HG03108 (cell line): ENCODE data around the gene LETM1.
"Not testable (repeated sequence)": the region's sequence is repeated elsewhere in the genome, so short reads cannot be mapped to it uniquely, and the experiment has no call there.

Source experiments
- ATAC-seq: cut with Tn5 transposase; IDR thresholded peaks from one replicate; pipeline ENCODE4 v1.9.1; 2021; ENCODE audit warnings: moderate library complexity; ENCODE audit not compliant: unreplicated experiment

The LETM1 gene

DNA sequence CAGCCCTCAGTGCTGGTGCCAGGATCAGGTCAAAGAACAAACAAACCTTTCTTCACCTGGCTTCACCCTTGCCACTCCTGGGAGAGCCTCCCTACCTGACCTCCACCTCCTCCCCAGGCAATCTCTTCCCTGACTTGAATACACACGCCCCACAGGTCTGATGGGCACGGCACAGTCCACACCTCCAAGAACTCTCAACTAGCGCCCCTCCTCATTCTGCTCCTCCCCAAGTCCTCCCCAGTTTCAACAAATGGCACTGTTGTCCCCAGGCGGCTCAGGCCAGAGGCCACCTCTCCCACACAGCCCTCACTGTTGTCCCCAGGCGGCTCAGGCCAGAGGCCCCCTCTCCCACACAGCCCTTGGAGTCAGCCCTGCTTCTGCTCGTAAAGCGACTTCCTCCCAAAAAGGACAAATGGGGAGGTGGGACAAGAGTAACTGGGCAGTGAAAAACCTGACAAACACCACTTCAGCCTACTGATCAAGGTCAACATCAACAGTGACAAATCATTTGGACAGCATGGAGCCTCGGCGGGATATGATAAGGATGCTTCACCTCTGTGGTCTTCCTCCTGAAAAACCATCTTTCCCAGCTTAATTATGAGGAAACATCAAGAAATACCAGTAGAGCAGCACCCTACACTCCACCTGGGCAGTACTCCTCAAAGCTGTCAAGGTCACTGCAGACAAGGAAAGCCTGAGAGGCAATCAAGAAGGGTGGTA, 2.9 kb downstream of the LETM1 start:
- no peak for ATAC-seq

DNA sequence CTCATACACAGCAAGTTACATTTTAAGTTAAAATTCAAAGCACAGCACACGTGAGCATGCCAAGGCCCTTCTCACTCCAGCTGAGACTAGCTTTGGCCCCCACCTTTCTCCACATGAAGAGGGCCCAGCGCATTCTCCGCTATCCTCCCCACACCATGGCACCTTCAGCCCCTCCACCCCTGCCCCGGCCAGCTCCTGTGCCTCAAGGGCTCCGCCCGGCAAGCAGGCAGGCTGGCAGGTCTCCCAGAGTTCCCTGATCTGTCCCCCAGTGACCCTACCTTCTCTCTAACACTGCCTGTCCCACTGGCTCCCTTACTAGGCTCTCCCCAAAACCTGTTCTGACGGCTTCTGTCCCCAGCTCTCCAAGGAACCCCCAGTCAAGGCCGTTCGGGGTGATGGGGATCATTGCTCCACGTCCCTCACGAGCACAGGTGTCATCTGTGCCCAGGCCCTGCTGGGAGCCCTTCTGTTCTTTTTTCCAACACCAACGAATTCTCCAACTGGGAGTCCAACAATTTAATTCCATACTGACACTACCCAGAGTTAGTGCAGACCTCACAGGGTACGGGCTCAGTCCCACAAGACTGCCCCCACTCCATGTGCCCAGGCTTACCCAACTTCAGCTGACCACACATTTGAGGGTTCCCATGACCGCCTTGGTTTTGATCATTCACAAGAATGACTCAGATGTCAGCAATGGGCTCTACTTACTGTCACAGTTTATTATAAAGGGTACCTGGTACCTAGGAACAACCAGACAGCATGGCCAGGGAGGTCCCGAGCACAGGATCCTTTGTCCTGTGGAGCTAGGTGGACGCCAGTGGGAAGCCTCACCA, 4.2 kb downstream of the LETM1 start:
- no peak for ATAC-seq

DNA sequence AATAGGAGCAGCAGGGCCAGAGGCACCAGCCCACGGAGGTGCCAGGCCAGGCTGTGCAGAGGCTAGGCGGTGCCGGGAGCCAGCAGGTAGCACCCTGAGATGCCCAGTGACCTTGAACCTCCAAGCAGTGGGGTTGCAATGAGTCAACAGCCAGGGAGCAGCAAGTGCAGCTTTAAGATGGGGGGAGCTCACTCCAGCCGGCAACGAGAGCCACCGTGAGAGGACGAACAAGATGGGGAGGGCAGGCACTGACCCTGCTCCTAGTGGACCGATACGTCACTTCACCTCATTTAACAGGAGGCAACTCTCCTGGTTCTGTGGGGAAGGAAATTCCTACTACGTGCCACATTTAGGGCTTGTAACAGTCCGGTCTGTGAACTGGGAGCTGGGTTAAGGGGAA, 4.8 kb downstream of the LETM1 start:
- ATAC-seq, result no peak

- ATAC-seq, result no peak
These were observed 5.7 kb downstream of the LETM1 start for GRCh38 chr4:1850276-1850675.

DNA sequence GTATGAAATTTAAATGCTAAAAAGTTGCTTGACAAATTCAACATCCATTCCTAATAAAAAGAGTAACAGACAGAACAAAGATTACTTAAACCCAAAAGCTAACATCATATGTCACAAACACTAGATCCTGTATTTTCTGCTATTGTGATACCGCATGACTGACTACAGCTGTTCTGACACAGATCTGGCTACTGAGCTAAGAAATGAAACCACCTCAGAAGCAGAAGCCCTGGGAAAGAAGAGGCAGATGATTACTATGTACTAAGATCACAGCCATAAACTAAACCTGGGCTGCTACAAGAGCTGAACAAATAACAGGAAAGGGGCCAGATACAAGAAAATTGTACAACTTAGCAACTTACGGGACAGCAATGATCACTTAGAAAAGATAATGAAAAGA, 9.4 kb downstream of the LETM1 start:
- no peak for ATAC-seq

- not testable (repeated sequence) for ATAC-seq
These were observed 11.3 kb downstream of the LETM1 start for GRCh38 chr4:1844618-1845017.

DNA sequence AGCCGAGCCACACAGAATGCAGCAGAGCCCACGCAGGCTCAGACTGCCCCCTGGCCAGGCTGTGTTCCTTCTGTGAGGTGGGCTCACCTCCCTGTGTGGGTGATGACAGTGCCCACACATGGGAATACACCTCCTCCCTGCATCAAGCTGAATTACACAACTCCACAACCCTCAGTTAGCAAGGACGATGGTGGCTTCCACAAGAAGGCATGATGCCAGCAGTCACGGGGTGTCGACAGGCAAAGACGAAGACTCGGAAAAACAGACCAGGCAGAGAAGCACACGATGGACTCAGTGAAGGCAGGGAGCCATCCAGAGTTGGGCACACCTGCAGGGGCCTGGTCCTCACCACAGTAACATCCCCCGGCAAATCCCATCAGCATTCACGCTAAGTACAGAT, 12.1 kb downstream of the LETM1 start:
- ATAC-seq, result no peak

GRCh38 chr4:1842993-1843448, 12.9 kb downstream of the LETM1 start:
- no peak for ATAC-seq

DNA sequence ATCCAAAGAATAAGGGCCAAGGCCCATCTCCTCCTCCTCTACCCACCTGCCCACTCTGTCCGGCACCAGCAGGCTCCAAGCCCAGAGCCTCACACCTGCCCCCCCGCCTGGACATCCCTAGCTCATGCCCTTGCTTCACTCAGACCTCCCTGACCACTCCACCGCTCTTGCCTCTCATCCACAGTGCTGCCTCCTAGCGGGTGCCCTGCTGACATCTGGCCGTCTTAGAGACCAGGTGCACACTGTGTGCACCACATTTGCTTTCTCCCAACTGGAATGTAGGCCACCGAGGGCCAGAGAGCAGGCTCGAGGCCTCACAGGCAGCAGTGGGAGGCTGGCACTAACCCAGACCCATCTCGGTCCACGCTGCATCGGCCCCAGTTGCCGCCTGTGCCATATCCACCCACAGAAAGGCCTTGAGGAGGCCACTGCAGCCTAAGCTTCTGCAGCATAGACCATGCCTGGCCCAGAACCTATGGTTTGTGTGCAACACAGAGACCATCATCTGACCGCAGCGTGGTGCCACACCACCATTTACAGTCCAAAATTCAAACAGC, 13.5 kb downstream of the LETM1 start:
- no peak for ATAC-seq

GRCh38 chr4:1841887-1842210, 14.1 kb downstream of the LETM1 start:
- ATAC-seq, result no peak

- no peak for ATAC-seq
These were observed 14.6 kb downstream of the LETM1 start for GRCh38 chr4:1841201-1841886.

GRCh38 chr4:1839282-1839681, 16.7 kb downstream of the LETM1 start:
- ATAC-seq, result no peak

DNA sequence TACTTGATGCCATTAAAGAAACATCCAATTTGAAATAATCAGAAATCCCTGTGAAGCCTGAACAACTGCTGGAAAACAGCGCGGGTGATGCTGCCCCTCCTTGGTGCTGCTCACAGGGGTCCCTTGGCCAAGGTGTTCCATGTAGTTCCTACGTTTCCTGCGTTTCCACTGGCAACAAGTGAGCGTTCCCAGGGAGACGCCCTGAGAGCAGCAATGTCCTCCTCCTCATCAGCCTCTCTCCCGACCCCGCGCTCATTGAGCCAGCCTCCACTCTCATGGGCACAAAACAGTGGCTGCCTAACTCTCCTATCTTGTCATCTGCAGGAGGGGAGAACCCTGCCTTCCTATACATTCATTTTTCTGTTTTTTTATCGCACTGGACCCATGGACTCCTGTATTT, 18.9 kb downstream of the LETM1 start:
- no peak for ATAC-seq

GRCh38 chr4:1836650-1837049, 19.3 kb downstream of the LETM1 start:
- no peak for ATAC-seq

GRCh38 chr4:1835836-1836235, 20.1 kb downstream of the LETM1 start:
- ATAC-seq, result not testable (repeated sequence)

- ATAC-seq, result peak; percentile 58
These were observed 21.7 kb downstream of the LETM1 start for GRCh38 chr4:1834047-1834775.

GRCh38 chr4:1833307-1834046, 22.5 kb downstream of the LETM1 start:
- no peak for ATAC-seq

- ATAC-seq, result no peak
These were observed 23.3 kb downstream of the LETM1 start for GRCh38 chr4:1832690-1833089.

GRCh38 chr4:1831331-1831730, 24.6 kb downstream of the LETM1 start:
- ATAC-seq, result no peak

DNA sequence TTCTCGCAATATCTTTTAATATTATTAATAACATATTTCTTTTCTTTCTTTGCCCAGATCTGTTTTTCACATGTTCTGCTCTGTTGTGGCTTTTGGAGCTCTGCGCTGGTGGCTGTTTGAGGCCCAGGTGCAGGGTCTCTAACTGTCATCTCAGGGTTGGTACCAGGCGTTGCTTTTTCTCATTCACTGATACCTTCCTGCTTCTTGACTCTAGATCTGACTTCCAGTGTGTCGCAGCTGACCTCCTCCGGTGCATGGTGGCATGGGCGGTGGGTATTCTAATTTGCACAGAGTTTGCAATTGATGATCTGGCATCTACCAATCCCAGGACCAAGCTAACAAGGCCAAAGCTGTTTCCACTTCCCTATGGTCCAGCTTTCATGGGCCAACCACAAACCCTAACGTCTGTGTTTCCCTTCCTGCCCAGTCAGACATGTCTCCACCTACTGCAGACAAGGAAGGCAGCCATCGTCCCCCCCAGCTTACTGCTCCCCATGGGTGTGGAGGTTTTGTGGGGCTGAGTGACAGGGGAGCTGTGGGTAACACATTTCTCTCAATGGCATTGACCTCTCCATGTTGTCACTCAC, 25.2 kb downstream of the LETM1 start:
- no peak for ATAC-seq
